HEK293T (cell line): ENCODE measurements around the gene ECT2L.

ENCODE experiments used
- ARNT ChIP-seq: fragments of 450-650 bp; IDR thresholded peaks from 2 replicates; pipeline ENCODE4 v1.6.1; 2017; ENCODE audit warnings: mild to moderate bottlenecking
- BHLHE40 ChIP-seq: fragments of 450-650 bp; IDR thresholded peaks from 2 replicates; pipeline ENCODE4 v1.6.1; 2016; ENCODE audit warnings: mild to moderate bottlenecking, moderate library complexity, borderline replicate concordance
- CTBP1 ChIP-seq: fragments of 450-650 bp; IDR thresholded peaks from 2 replicates; pipeline ENCODE4 v1.6.1; 2016; ENCODE audit warnings: borderline replicate concordance
- ELF4 ChIP-seq: fragments of 450-650 bp; IDR thresholded peaks from 2 replicates; pipeline ENCODE4 v1.6.1; 2017; ENCODE audit warnings: antibody characterized with exemption
- FOXA1 ChIP-seq: fragments of 450-650 bp; IDR thresholded peaks from 2 replicates; pipeline ENCODE4 v1.6.1; 2016; ENCODE audit warnings: mild to moderate bottlenecking
- FOXK2 ChIP-seq: fragments of 450-650 bp; IDR thresholded peaks from 2 replicates; pipeline ENCODE4 v1.6.1; 2016; ENCODE audit warnings: mild to moderate bottlenecking
- FOXM1 ChIP-seq: fragments of 450-650 bp; IDR thresholded peaks from 2 replicates; pipeline ENCODE4 v1.6.1; 2017; ENCODE audit warnings: mild to moderate bottlenecking, borderline replicate concordance
- HDGF ChIP-seq: fragments of 450-650 bp; IDR thresholded peaks from 2 replicates; pipeline ENCODE4 v1.6.1; 2017; ENCODE audit warnings: antibody characterized with exemption, borderline replicate concordance
- NFRKB ChIP-seq: fragments of 450-650 bp; IDR thresholded peaks from 2 replicates; pipeline ENCODE4 v1.6.1; 2016; ENCODE audit warnings: mild to moderate bottlenecking, moderate library complexity
- SP1 ChIP-seq: fragments of 450-650 bp; IDR thresholded peaks from 2 replicates; pipeline ENCODE4 v1.6.1; 2017
- SUZ12 ChIP-seq: fragments of 450-650 bp; IDR thresholded peaks from 2 replicates; pipeline ENCODE4 v1.6.1; 2016; ENCODE audit warnings: mild to moderate bottlenecking
- TARDBP ChIP-seq: fragments of 450-650 bp; IDR thresholded peaks from 2 replicates; pipeline ENCODE4 v1.6.1; 2016
- ZNF384 ChIP-seq: fragments of 450-650 bp; IDR thresholded peaks from 2 replicates; pipeline ENCODE4 v1.6.1; 2016

- no peak for TF ChIP-seq BHLHE40
- TF ChIP-seq SUZ12 = no peak
- TF ChIP-seq NFRKB = no peak
- no peak for TF ChIP-seq FOXK2
- TF ChIP-seq ELF4 = no peak
- no peak for TF ChIP-seq FOXA1
- TF ChIP-seq SP1 = no peak
- no peak for TF ChIP-seq ARNT
- no peak for TF ChIP-seq TARDBP
- no peak for TF ChIP-seq ZNF384
- TF ChIP-seq FOXM1 = no peak
- no peak for TF ChIP-seq HDGF
- no peak for TF ChIP-seq CTBP1
Measured at GRCh38 chr6:138803331-138803730, 7.4 kb downstream of the ECT2L start.
